Measurements from ENCODE around the gene TP53BP1. TPM values are rescaled to one million over a fixed set of nuclear protein-coding genes. Genes with fewer than 3 reads are reported as not detected.

The TP53BP1 gene
- total and polyA plus RNA-seq, 2 of the 13 experiments (the other 11 are each of a cell fraction or from before 2014, with no cell fraction given): 17.1 to 17.4 TPM

GRCh38 chr15:43509660-43510199, 16.8 kb upstream of the TP53BP1 start:
- H3K9me3 ChIP-seq (ENCODE audit: low read length): no peaks in the 10 kb centered on the region
- POLR2A ChIA-PET: interaction anchor here (1.3 to 4.0 kb wide), 3 partner anchors 8 to 68 kb away, joined by 6 to 24 read pairs (median 7); partner anchors contain the start of gene TP53BP1
- peaks cover 32% of the 10 kb centered on the region for H3K4me1 ChIP-seq (ENCODE audit: insufficient read depth, low read length)
- H3K4me2 ChIP-seq (ENCODE audit: low read depth, low read length): peak overlapping the region; percentile 98
- no peak overlapping the region; the same call in 1 of the 2 replicates for H3K9ac ChIP-seq (ENCODE audit: insufficient read depth, low read depth, low read length)
- no peak for FAIRE-seq
- H3K4me3 ChIP-seq (replicated peaks in 1 of 3; ENCODE audit: insufficient read depth in 1 of 3, low read depth in 2 of 3, low read length in 3 of 3): peak overlapping the region; percentile 67 to 78 (median 73)
- no TSS peak for BruUV-seq (replicated peaks)
- WGBS (ENCODE audit: low lambda C conversion rate): 6% methylated on average over 8 of the region's 8 CpGs
- peak overlapping the region; percentile 58 for H3K27ac ChIP-seq (ENCODE audit: extremely low read length, insufficient read depth, low read length)
- TF ChIP-seq LCORL (IDR thresholded peaks at IDR 0.05) (no peak), LCORL (CRISPR knock-in tag; IDR thresholded peaks at IDR 0.05) (0 out of 2 replicates have a peak, but pooled peaks have one; percentile 14), ZNF263 (CRISPR knock-in tag; IDR thresholded peaks at IDR 0.05) (no peak), ZZZ3 (CRISPR knock-in tag; IDR thresholded peaks at IDR 0.05; ENCODE audit: borderline replicate concordance) (no peak), NFYC (CRISPR knock-in tag; IDR thresholded peaks at IDR 0.05) (0 out of 2 replicates have a peak, but pooled peaks have one; percentile 16), ZNF878 (CRISPR knock-in tag; IDR thresholded peaks at IDR 0.05) (no peak), ZFP91 (CRISPR knock-in tag; IDR thresholded peaks at IDR 0.05; ENCODE audit: borderline replicate concordance) (no peak), RNF219 (CRISPR knock-in tag; IDR thresholded peaks at IDR 0.05) (no peak)
- no peaks in the 10 kb centered on the region for H3K79me2 ChIP-seq (ENCODE audit: insufficient read depth, low read length)
- no peaks in the 10 kb centered on the region for H3K36me3 ChIP-seq (replicated peaks in 1 of 2; ENCODE audit: control insufficient read depth in 1 of 2, insufficient read depth in 2 of 2, low read length in 2 of 2)
- peak overlapping the region; percentile 44 for H2AFZ ChIP-seq (ENCODE audit: low read length)
- CTCF ChIA-PET (ENCODE audit: low intra/inter-chr PET ratio, low total read pairs): no interaction called here
- ATAC-seq: no peak
- in situ Hi-C loops (cut with HindIII; ENCODE audit: extremely low pct_ligation_motif_present, low pct_unique_long_range_greater_than_20kb) (loop anchor here (10.0 kb wide), 1 partner anchor 265 kb away; the partner anchor contains the start of gene ELL3), intact Hi-C loops (cut with micrococcal nuclease; ENCODE audit: unreplicated experiment) (loop anchor here (2.0 kb wide), 1 partner anchor 17 kb away; the partner anchor contains the start of gene TP53BP1)
- DNase-seq (ENCODE audit: low spot score): no peak
- no peaks in the 10 kb centered on the region for H4K20me1 ChIP-seq (ENCODE audit: insufficient read depth, low read length)
- peaks cover 2 to 7% of the 10 kb centered on the region in 2 experiments; a peak in 3 of 5 replicates for H3K27me3 ChIP-seq (ENCODE audit: control insufficient read depth in 1 of 2, insufficient read depth in 2 of 2, low read length in 2 of 2)

All from HepG2 (cell line).